Left lobe of liver (tissue), 2 donors: ENCODE measurements around the gene ZBTB40. TPM values are rescaled to one million over a fixed set of nuclear protein-coding genes. Genes with fewer than 3 reads are reported as not detected.

Experiments
- ATAC-seq: fragments of 200-7000 bp; cut with Tn5 transposase; one replicate; pipeline ENCODE4 v1.9.1; 2020; ENCODE audit warnings: mild to moderate bottlenecking, moderate library complexity
- DNase-seq: peaks from one replicate; pipeline ENCODE4 v3.0.0-alpha.2; 2020; ENCODE audit warnings: low spot score
- total RNA-seq: library from RNA; stranded (reverse); gene quantifications from one replicate; pipeline ENCODE4 v1.2.1, GENCODE V29; 2021
- donor health status: DM: no; HTN: no; CAD: no; lungs with moderate emphysema.
- donor health status: DM: no; HTN: yes; CAD: no.

The ZBTB40 gene
- total RNA-seq, 1 donor from 2014 or later: 6.7 TPM

- ATAC-seq (peak; percentile 90), DNase-seq (no peak)
These were observed 23.0 kb upstream of the ZBTB40 start for GRCh38 chr1:22428672-22429071.

- ATAC-seq (no peak), DNase-seq (no peak)
These were observed 19.7 kb upstream of the ZBTB40 start for GRCh38 chr1:22431965-22432364.

GRCh38 chr1:22434717-22435116 lies 16.9 kb upstream of the ZBTB40 start:
- ATAC-seq (no peak), DNase-seq (no peak)

- ATAC-seq: no peak
- DNase-seq: no peak
These were observed 14.7 kb upstream of the ZBTB40 start for GRCh38 chr1:22436948-22437347.

- ATAC-seq: no peak
- DNase-seq: no peak
These were observed 14.1 kb upstream of the ZBTB40 start for GRCh38 chr1:22437573-22437972.

GRCh38 chr1:22440582-22440981 lies 11.1 kb upstream of the ZBTB40 start:
- DNase-seq: no peak
- ATAC-seq: no peak

GRCh38 chr1:22442212-22442894 lies 9.3 kb upstream of the ZBTB40 start:
- ATAC-seq: no peak

GRCh38 chr1:22443332-22443731 lies 8.3 kb upstream of the ZBTB40 start:
- DNase-seq (no peak), ATAC-seq (no peak)

More at GRCh38 chr1:22442212-22442894, 9.3 kb upstream of the ZBTB40 start:
- no peak for DNase-seq

- no peak for ATAC-seq
- DNase-seq: no peak
These were observed 6.8 kb upstream of the ZBTB40 start for GRCh38 chr1:22444856-22445255.

- no peak for ATAC-seq
- DNase-seq: no peak
These were observed 4.0 kb upstream of the ZBTB40 start for GRCh38 chr1:22447621-22448111.

GRCh38 chr1:22449636-22450035 lies 2.0 kb upstream of the ZBTB40 start:
- DNase-seq (no peak), ATAC-seq (no peak)

GRCh38 chr1:22450351-22451021 lies 1.2 kb upstream of the ZBTB40 start:
- no peak for DNase-seq
- ATAC-seq: no peak

GRCh38 chr1:22452481-22452957 lies 868 bp downstream of the ZBTB40 start:
- peak; percentile 67 for ATAC-seq
- DNase-seq: peak; percentile 59

GRCh38 chr1:22453181-22453580 lies 1.5 kb downstream of the ZBTB40 start:
- ATAC-seq (no peak), DNase-seq (no peak)

GRCh38 chr1:22454476-22455056 lies 2.9 kb downstream of the ZBTB40 start:
- DNase-seq: no peak
- ATAC-seq: no peak

GRCh38 chr1:22457345-22457744 lies 5.7 kb downstream of the ZBTB40 start:
- ATAC-seq (no peak), DNase-seq (no peak)

- peak; percentile 91 for ATAC-seq
- DNase-seq: no peak
These were observed 6.2 kb downstream of the ZBTB40 start for GRCh38 chr1:22457836-22458235.

GRCh38 chr1:22461100-22461499 lies 9.4 kb downstream of the ZBTB40 start:
- ATAC-seq: peak; percentile 66
- DNase-seq: no peak

- DNase-seq (no peak), ATAC-seq (no peak)
These were observed 10.3 kb downstream of the ZBTB40 start for GRCh38 chr1:22461678-22462527.

GRCh38 chr1:22462928-22463327 lies 11.3 kb downstream of the ZBTB40 start:
- ATAC-seq (no peak), DNase-seq (no peak)

GRCh38 chr1:22465015-22465565 lies 13.4 kb downstream of the ZBTB40 start:
- ATAC-seq (no peak), DNase-seq (no peak)
